ENCODE measurements around the gene SNRNP48.

Gene SNRNP48

DNA sequence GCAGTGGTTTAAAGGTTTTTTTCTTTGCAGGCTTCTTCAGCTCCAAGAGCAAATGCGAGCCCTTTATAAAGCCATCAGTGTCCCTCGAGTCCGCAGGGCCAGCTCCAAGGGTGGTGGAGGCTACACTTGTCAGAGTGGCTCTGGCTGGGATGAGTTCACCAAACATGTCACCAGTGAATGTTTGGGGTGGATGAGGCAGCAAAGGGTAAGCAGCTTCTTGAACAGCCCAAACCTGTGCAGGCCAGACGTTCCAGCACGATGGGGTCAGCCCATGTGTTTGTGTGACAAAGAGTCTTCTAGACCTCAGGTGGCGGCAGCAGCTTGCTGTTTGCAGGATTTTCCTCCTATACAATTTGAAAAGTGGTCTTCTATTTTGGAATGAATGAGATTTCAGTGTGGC, 30.8 kb upstream of the SNRNP48 start:
- no peaks in the 10 kb centered on the region for H3K27me3 ChIP-seq (replicated peaks; ENCODE audit: control insufficient read depth, insufficient read depth, low read length, poor library complexity, severe bottlenecking)
- H3K27ac ChIP-seq (ENCODE audit: insufficient read depth, low read length, poor library complexity, severe bottlenecking) = no peak overlapping the region
- no peak for DNase-seq
- H3K9me3 ChIP-seq (ENCODE audit: control insufficient read depth, low read length) = no peaks in the 10 kb centered on the region
- no peaks in the 10 kb centered on the region for H3K36me3 ChIP-seq (ENCODE audit: control insufficient read depth, insufficient read depth, low read length)
- H3K4me1 ChIP-seq (ENCODE audit: control insufficient read depth, insufficient read depth, low read length, poor library complexity, severe bottlenecking) = no peaks in the 10 kb centered on the region
- H3K4me3 ChIP-seq (ENCODE audit: insufficient read depth, low read depth, low read length, poor library complexity, severe bottlenecking) = no peak overlapping the region

DNA sequence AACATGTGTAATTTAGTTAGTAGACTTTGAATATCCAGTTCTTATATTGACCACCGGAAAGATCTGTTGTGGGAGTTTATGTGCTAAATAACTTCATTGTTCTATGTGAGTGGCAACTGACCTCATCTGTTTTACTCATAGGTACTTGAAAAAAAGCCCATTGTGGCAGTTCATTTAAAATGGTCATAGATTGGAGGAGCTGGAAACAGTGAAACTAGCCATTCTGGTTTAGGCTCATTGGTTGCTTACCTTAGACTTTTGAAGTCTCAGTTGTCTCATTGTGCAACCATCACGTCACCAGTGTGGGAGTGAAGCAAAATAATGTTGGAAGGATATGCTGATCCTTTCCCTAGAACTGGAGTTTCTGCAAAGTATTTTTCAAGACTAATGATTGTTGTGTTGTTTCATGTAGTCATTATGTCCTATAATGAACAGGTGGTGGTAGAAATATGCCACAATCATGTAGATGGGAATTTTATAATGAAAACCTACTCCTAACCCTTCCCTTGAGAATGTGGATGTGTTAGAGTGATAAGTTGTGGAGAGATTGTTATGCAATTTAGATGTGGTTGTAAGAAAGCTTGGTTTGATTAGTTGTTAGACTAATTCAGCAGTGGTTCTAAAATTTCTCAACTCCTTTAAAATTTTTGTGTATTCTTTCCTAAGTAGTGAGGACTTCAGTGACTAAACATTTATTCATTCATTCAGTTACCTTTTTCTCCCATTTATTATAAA, 30.2 kb upstream of the SNRNP48 start:
- H3K27ac ChIP-seq (ENCODE audit: insufficient read depth, low read length, poor library complexity, severe bottlenecking) = no peak overlapping the region
- no peak for DNase-seq
- H3K4me3 ChIP-seq (ENCODE audit: insufficient read depth, low read depth, low read length, poor library complexity, severe bottlenecking) = no peak overlapping the region
- no peaks in the 10 kb centered on the region for H3K27me3 ChIP-seq (replicated peaks; ENCODE audit: control insufficient read depth, insufficient read depth, low read length, poor library complexity, severe bottlenecking)
- H3K36me3 ChIP-seq (ENCODE audit: control insufficient read depth, insufficient read depth, low read length) = no peaks in the 10 kb centered on the region
- H3K9me3 ChIP-seq (ENCODE audit: control insufficient read depth, low read length) = no peaks in the 10 kb centered on the region
- no peaks in the 10 kb centered on the region for H3K4me1 ChIP-seq (ENCODE audit: control insufficient read depth, insufficient read depth, low read length, poor library complexity, severe bottlenecking)

DNA sequence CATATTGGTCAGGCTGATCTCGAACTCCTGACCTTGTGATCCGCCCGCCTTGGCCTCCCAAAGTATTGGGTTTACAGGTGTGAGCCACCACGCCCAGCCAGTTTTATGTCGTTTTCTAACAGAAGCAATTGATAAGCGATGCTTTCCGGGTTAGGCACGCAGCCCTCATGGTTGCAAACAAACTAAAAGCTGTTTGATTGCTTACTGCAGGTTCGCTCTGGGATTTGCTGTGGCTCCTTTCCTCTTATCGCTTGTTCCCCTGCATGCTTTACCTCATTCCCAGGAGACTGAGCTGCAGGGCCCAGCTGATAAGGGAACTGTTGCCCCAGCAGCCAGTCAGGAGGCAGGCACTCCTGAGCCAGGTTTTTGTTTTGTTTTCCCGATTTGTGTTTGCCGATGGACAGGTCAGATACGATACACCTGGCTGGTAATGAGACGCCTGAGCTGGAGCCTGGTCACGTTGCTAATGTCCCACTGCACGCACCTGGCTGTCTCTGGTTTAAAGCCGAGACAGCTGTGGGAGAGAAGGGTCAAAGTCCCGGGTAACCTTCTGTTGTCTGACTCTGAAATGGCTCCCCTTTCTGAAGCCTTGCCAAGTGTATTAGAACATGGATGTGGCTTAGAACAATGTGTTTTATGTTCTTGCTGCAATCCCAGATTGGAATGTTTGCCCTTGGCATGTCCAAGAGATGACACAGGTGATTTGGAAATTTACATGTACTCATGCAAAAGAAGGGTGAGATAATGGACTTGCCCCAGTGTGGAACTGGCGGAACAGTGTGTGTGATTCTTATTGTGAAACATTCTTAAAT, 28.6 kb upstream of the SNRNP48 start:
- Histone ChIP-seq H3K27me3 (replicated peaks; ENCODE audit: control insufficient read depth, insufficient read depth, low read length, poor library complexity, severe bottlenecking) (no peaks in the 10 kb centered on the region), H3K9me3 (ENCODE audit: control insufficient read depth, low read length) (no peaks in the 10 kb centered on the region), H3K4me3 (ENCODE audit: insufficient read depth, low read depth, low read length, poor library complexity, severe bottlenecking) (no peak overlapping the region), H3K36me3 (ENCODE audit: control insufficient read depth, insufficient read depth, low read length) (no peaks in the 10 kb centered on the region), H3K27ac (ENCODE audit: insufficient read depth, low read length, poor library complexity, severe bottlenecking) (no peak overlapping the region), H3K4me1 (ENCODE audit: control insufficient read depth, insufficient read depth, low read length, poor library complexity, severe bottlenecking) (no peaks in the 10 kb centered on the region)
- no peak for DNase-seq

DNA sequence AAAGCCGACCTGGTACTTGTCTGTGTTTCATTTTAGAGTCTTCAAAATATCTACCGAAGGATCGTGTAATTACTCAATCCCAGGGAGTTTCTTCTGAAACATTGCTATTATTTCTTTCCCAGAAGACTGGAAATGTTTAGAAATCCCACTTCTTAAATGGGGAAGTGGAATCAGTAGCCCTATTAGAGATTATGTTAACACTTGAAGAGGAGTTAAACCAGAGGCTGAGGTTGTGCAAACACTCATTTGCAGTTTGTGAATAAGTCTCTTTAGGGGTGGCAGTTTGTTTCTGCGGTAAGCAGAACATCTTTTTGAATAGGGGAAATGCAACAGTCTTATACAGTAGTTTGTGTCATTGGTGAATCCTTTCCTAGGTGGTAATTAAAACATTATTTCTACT, 27.2 kb upstream of the SNRNP48 start:
- H3K27ac ChIP-seq (ENCODE audit: insufficient read depth, low read length, poor library complexity, severe bottlenecking) = no peak overlapping the region
- no peak for DNase-seq
- H3K4me3 ChIP-seq (ENCODE audit: insufficient read depth, low read depth, low read length, poor library complexity, severe bottlenecking) = no peak overlapping the region
- no peaks in the 10 kb centered on the region for H3K36me3 ChIP-seq (ENCODE audit: control insufficient read depth, insufficient read depth, low read length)
- H3K4me1 ChIP-seq (ENCODE audit: control insufficient read depth, insufficient read depth, low read length, poor library complexity, severe bottlenecking) = no peaks in the 10 kb centered on the region
- no peaks in the 10 kb centered on the region for H3K27me3 ChIP-seq (replicated peaks; ENCODE audit: control insufficient read depth, insufficient read depth, low read length, poor library complexity, severe bottlenecking)
- H3K9me3 ChIP-seq (ENCODE audit: control insufficient read depth, low read length) = no peaks in the 10 kb centered on the region

DNA sequence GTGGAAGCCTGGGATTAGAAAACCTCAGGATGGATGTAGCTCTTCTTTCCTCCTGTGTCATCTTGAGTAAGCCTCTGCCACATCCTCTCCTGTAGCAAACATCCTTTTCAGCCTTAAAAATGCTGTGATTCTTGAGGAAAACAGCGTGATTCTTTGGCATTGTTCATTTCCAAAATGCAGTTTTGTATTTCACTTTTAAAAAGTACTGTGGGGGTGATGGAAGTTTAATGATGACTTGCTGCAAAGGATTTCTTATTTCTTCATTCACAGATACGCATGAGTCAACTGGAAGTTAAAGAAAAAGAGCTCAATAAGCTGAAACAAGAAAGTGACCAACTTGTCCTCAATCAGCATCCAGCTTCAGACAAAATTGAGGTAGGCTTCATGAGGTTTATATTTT, 23.9 kb upstream of the SNRNP48 start:
- Histone ChIP-seq H3K4me3 (ENCODE audit: insufficient read depth, low read depth, low read length, poor library complexity, severe bottlenecking) (no peak overlapping the region), H3K9me3 (ENCODE audit: control insufficient read depth, low read length) (no peaks in the 10 kb centered on the region), H3K4me1 (ENCODE audit: control insufficient read depth, insufficient read depth, low read length, poor library complexity, severe bottlenecking) (no peaks in the 10 kb centered on the region), H3K36me3 (ENCODE audit: control insufficient read depth, insufficient read depth, low read length) (no peaks in the 10 kb centered on the region), H3K27ac (ENCODE audit: insufficient read depth, low read length, poor library complexity, severe bottlenecking) (no peak overlapping the region), H3K27me3 (replicated peaks; ENCODE audit: control insufficient read depth, insufficient read depth, low read length, poor library complexity, severe bottlenecking) (no peaks in the 10 kb centered on the region)
- DNase-seq = no peak

DNA sequence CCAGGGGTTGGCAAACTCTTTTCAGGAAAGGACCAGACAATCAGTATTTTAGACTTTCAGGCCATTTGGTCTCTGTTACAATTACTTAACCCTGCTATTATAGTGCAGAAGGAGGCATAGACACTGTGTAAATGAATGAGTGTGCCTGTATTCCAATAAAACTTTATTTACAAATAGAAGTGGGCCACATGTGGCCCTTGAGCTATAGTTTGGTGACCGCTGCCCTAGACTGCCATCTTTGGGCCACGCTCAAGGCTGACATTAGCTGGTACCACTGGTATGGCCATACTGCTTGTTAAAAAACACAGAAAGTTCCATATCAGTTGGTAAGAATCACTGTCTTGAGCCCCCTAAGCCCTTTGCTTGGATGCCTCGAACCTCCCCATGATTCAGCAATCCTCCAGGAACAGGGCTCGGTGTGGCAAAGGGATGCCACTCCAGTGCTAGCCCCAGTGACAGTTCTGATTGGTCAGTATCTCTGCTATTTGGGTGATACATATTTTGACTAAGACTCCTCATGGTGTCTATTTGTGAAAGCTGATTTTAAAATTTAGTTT, 23.3 kb upstream of the SNRNP48 start:
- Histone ChIP-seq H3K27me3 (replicated peaks; ENCODE audit: control insufficient read depth, insufficient read depth, low read length, poor library complexity, severe bottlenecking) (no peaks in the 10 kb centered on the region), H3K9me3 (ENCODE audit: control insufficient read depth, low read length) (no peaks in the 10 kb centered on the region), H3K36me3 (ENCODE audit: control insufficient read depth, insufficient read depth, low read length) (no peaks in the 10 kb centered on the region), H3K27ac (ENCODE audit: insufficient read depth, low read length, poor library complexity, severe bottlenecking) (no peak overlapping the region), H3K4me1 (ENCODE audit: control insufficient read depth, insufficient read depth, low read length, poor library complexity, severe bottlenecking) (no peaks in the 10 kb centered on the region), H3K4me3 (ENCODE audit: insufficient read depth, low read depth, low read length, poor library complexity, severe bottlenecking) (no peak overlapping the region)
- DNase-seq = no peak

DNA sequence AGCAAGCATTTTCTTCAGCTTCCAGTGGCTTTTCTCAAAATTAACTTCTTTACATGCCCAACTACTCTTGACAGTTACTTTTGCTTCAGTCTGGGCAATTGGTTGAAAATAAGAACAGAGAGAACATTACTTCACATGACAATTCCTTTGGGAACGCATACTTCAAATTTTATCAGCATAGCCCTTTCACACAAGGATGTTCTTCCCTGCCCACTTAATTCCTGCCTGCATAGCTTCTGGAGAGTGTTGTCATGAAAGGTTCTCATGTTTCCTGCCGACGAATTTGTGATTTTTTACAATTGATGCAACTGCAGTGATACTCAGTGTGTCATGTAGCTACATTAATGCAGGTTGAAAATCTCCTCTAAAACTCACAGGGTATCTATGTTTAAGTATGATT, 22.0 kb upstream of the SNRNP48 start:
- H3K27me3 ChIP-seq (replicated peaks; ENCODE audit: control insufficient read depth, insufficient read depth, low read length, poor library complexity, severe bottlenecking) = no peaks in the 10 kb centered on the region
- H3K27ac ChIP-seq (ENCODE audit: insufficient read depth, low read length, poor library complexity, severe bottlenecking) = no peak overlapping the region
- DNase-seq = no peak
- H3K36me3 ChIP-seq (ENCODE audit: control insufficient read depth, insufficient read depth, low read length) = no peaks in the 10 kb centered on the region
- no peak overlapping the region for H3K4me3 ChIP-seq (ENCODE audit: insufficient read depth, low read depth, low read length, poor library complexity, severe bottlenecking)
- no peaks in the 10 kb centered on the region for H3K9me3 ChIP-seq (ENCODE audit: control insufficient read depth, low read length)
- no peaks in the 10 kb centered on the region for H3K4me1 ChIP-seq (ENCODE audit: control insufficient read depth, insufficient read depth, low read length, poor library complexity, severe bottlenecking)

DNA sequence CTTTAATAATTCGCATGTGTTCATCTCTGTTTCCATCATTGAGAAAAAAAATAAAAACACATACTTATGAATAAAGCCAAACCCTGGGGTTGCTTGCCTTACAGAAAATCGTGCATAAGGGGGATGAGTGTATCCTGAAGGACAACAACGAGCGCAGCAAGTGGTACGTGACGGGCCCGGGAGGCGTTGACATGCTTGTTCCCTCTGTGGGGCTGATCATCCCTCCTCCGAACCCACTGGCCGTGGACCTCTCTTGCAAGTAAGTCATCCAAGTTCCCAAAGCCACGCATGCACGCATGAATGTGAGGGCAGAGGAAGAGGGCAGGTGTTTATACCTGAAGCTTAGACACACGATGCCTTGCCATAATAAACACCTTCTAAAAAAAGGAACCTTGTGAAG, 20.9 kb upstream of the SNRNP48 start:
- H3K9me3 ChIP-seq (ENCODE audit: control insufficient read depth, low read length) = no peaks in the 10 kb centered on the region
- no peaks in the 10 kb centered on the region for H3K4me1 ChIP-seq (ENCODE audit: control insufficient read depth, insufficient read depth, low read length, poor library complexity, severe bottlenecking)
- H3K27me3 ChIP-seq (replicated peaks; ENCODE audit: control insufficient read depth, insufficient read depth, low read length, poor library complexity, severe bottlenecking) = no peaks in the 10 kb centered on the region
- no peak for DNase-seq
- H3K4me3 ChIP-seq (ENCODE audit: insufficient read depth, low read depth, low read length, poor library complexity, severe bottlenecking) = no peak overlapping the region
- no peaks in the 10 kb centered on the region for H3K36me3 ChIP-seq (ENCODE audit: control insufficient read depth, insufficient read depth, low read length)
- H3K27ac ChIP-seq (ENCODE audit: insufficient read depth, low read length, poor library complexity, severe bottlenecking) = no peak overlapping the region

DNA sequence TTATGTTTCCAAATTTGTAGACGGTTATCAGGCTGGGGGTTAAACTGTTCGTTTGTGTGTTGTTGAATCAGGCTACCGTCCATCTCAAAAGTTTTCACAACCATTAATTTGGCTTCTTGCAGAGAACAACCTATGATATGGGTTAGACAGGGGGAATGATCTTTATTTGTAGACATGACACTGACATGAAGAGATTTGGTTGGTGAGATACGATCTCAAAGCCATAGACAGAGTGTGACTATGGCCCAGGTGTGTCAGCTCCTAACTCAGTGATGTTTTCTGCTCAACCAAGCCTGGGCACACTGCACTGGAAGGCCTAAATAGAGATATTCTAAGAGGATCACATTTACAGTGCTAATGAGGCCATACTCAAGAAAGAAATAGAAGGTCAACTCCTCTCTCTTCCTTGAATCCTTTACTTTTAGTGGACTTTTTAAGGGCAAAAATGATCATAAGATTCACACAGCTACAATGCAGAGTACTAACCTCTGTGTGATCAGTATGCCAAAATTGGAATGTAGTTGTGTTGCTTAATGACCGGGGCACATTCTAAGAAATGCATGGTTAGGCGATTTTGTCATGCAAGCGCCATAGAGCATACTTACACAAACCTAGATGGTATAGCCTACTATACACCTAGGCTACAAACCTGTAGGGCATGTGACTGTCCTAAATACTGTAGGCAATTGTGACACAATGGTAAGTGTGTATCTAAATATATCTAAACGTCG, 17.6 kb upstream of the SNRNP48 start:
- no peaks in the 10 kb centered on the region for H3K36me3 ChIP-seq (ENCODE audit: control insufficient read depth, insufficient read depth, low read length)
- no peaks in the 10 kb centered on the region for H3K4me1 ChIP-seq (ENCODE audit: control insufficient read depth, insufficient read depth, low read length, poor library complexity, severe bottlenecking)
- DNase-seq = no peak
- no peak overlapping the region for H3K4me3 ChIP-seq (ENCODE audit: insufficient read depth, low read depth, low read length, poor library complexity, severe bottlenecking)
- H3K9me3 ChIP-seq (ENCODE audit: control insufficient read depth, low read length) = no peaks in the 10 kb centered on the region
- no peaks in the 10 kb centered on the region for H3K27me3 ChIP-seq (replicated peaks; ENCODE audit: control insufficient read depth, insufficient read depth, low read length, poor library complexity, severe bottlenecking)
- H3K27ac ChIP-seq (ENCODE audit: insufficient read depth, low read length, poor library complexity, severe bottlenecking) = no peak overlapping the region

DNA sequence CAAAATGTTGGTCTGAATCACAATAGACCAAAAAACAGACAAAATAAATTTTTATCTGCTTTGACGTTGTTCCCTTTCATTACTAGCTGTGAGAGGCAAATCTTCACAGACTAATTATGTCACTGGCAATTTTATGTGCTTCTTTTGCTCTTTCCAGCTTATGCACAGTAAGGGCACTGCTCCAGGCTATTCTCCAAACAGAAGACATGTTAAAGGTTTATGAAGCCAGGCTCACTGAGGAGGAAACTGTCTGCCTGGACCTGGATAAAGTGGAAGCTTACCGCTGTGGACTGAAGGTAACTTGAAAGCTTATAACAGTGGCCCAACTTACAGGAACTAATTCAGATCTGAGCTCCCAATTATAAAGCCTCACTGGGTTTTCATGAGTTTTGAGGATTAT, 15.5 kb upstream of the SNRNP48 start:
- Histone ChIP-seq H3K9me3 (ENCODE audit: control insufficient read depth, low read length) (no peaks in the 10 kb centered on the region), H3K4me1 (ENCODE audit: control insufficient read depth, insufficient read depth, low read length, poor library complexity, severe bottlenecking) (no peaks in the 10 kb centered on the region), H3K36me3 (ENCODE audit: control insufficient read depth, insufficient read depth, low read length) (no peaks in the 10 kb centered on the region), H3K27me3 (replicated peaks; ENCODE audit: control insufficient read depth, insufficient read depth, low read length, poor library complexity, severe bottlenecking) (no peaks in the 10 kb centered on the region), H3K4me3 (ENCODE audit: insufficient read depth, low read depth, low read length, poor library complexity, severe bottlenecking) (no peak overlapping the region), H3K27ac (ENCODE audit: insufficient read depth, low read length, poor library complexity, severe bottlenecking) (no peak overlapping the region)
- DNase-seq = no peak
